HepG2 (cell line): ENCODE measurements around the gene NENF.

ENCODE experiments used
- KDM4B ChIP-seq: sonication (generic); formaldehyde crosslinking; IDR thresholded peaks from 2 replicates; pipeline ENCODE4 v1.4.0; 2020; ENCODE audit warnings: missing genetic modification reagents
- KLF13 ChIP-seq: sonication (generic); formaldehyde crosslinking; IDR thresholded peaks from 2 replicates; pipeline ENCODE4 v1.4.0; 2020; ENCODE audit warnings: mild to moderate bottlenecking, missing genetic modification reagents
- MAX ChIP-seq: IDR thresholded peaks from 2 replicates; pipeline ENCODE4 v1.6.1; 2012; ENCODE audit warnings: inconsistent platforms
- TAF1 ChIP-seq: sonication (generic); formaldehyde crosslinking; IDR thresholded peaks from 2 replicates; pipeline ENCODE4 v1.4.0; 2020; ENCODE audit warnings: missing genetic modification reagents

- TF ChIP-seq KDM4B (CRISPR knock-in tag) (no peak), MAX (no peak), KLF13 (CRISPR knock-in tag) (no peak), TAF1 (CRISPR knock-in tag) (no peak)
These were observed 17.7 kb downstream of the NENF start for GRCh38 chr1:212450331-212450881.
